SKM-1 (cell line): ENCODE measurements around the gene TP53AIP1.

Experiments used
- DNase-seq: peaks from one replicate; lab custom pipeline; 2025; ENCODE audit not compliant: unreplicated experiment; lab: John Stamatoyannopoulos, UW

TP53AIP1 gene

GRCh38 chr11:128891913-128892398, 50.7 kb downstream of the TP53AIP1 start:
- no peak for DNase-seq

- no peak for DNase-seq
These were observed 51.9 kb downstream of the TP53AIP1 start, which contains the start of gene KCNJ5 for GRCh38 chr11:128890543-128891368. KCNJ5 (plus strand) TSS chr11:128891356; CDS start chr11:128911274, 19,918 bp downstream.

GRCh38 chr11:128890216-128890542, 52.5 kb downstream of the TP53AIP1 start:
- DNase-seq, result no peak

GRCh38 chr11:128889657-128890213, 52.9 kb downstream of the TP53AIP1 start:
- DNase-seq, result no peak

- DNase-seq, result no peak
These were observed 54.4 kb downstream of the TP53AIP1 start for GRCh38 chr11:128888034-128888985.

- no peak for DNase-seq
These were observed 56.1 kb downstream of the TP53AIP1 start for GRCh38 chr11:128886406-128887124.
